ENCODE data around the gene TIPARP.

Gene TIPARP

GRCh38 chr3:156678197-156678596, 3.8 kb downstream of the TIPARP start:
- Mint-ChIP-seq H3K27ac (no peak overlapping the region), H3K4me3 (peak overlapping the region; percentile 18), H3K9me3 (no peaks in the 10 kb centered on the region), H3K27me3 (no peaks in the 10 kb centered on the region), H3K4me1 (ENCODE audit: low read depth) (peaks cover 80% of the 10 kb centered on the region), H3K36me3 (ENCODE audit: low read depth) (peaks cover 50% of the 10 kb centered on the region)

GRCh38 chr3:156680243-156680914, 6.0 kb downstream of the TIPARP start:
- Mint-ChIP-seq H3K27me3 (no peaks in the 10 kb centered on the region), H3K9me3 (no peaks in the 10 kb centered on the region), H3K36me3 (ENCODE audit: low read depth) (peaks cover 50% of the 10 kb centered on the region), H3K27ac (no peak overlapping the region), H3K4me1 (ENCODE audit: low read depth) (peaks cover 87% of the 10 kb centered on the region), H3K4me3 (peak overlapping the region; percentile 3)

GRCh38 chr3:156681002-156681401, 6.6 kb downstream of the TIPARP start:
- H3K9me3 Mint-ChIP-seq, result no peaks in the 10 kb centered on the region
- H3K36me3 Mint-ChIP-seq (ENCODE audit: low read depth), result peaks cover 50% of the 10 kb centered on the region
- H3K27me3 Mint-ChIP-seq, result no peaks in the 10 kb centered on the region
- no peak overlapping the region for H3K27ac Mint-ChIP-seq
- peak overlapping the region; percentile 54 for H3K4me3 Mint-ChIP-seq
- peaks cover 90% of the 10 kb centered on the region for H3K4me1 Mint-ChIP-seq (ENCODE audit: low read depth)

- H3K27ac Mint-ChIP-seq, result no peak overlapping the region
- H3K4me3 Mint-ChIP-seq, result no peak overlapping the region
- no peaks in the 10 kb centered on the region for H3K9me3 Mint-ChIP-seq
- H3K4me1 Mint-ChIP-seq (ENCODE audit: low read depth), result peaks cover 87% of the 10 kb centered on the region
- H3K36me3 Mint-ChIP-seq (ENCODE audit: low read depth), result peaks cover 53% of the 10 kb centered on the region
- no peaks in the 10 kb centered on the region for H3K27me3 Mint-ChIP-seq
Measured at GRCh38 chr3:156682501-156682900, 8.1 kb downstream of the TIPARP start.

GRCh38 chr3:156682963-156683362, 8.6 kb downstream of the TIPARP start:
- Mint-ChIP-seq H3K36me3 (ENCODE audit: low read depth) (peaks cover 53% of the 10 kb centered on the region), H3K27me3 (no peaks in the 10 kb centered on the region), H3K4me1 (ENCODE audit: low read depth) (peaks cover 87% of the 10 kb centered on the region), H3K4me3 (no peak overlapping the region), H3K9me3 (no peaks in the 10 kb centered on the region), H3K27ac (no peak overlapping the region)

- peaks cover 87% of the 10 kb centered on the region for H3K4me1 Mint-ChIP-seq (ENCODE audit: low read depth)
- H3K9me3 Mint-ChIP-seq, result no peaks in the 10 kb centered on the region
- H3K27ac Mint-ChIP-seq, result peak overlapping the region; percentile 9
- peaks cover 48% of the 10 kb centered on the region for H3K36me3 Mint-ChIP-seq (ENCODE audit: low read depth)
- H3K4me3 Mint-ChIP-seq, result no peak overlapping the region
- H3K27me3 Mint-ChIP-seq, result no peaks in the 10 kb centered on the region
Measured at GRCh38 chr3:156685198-156685597, 10.8 kb downstream of the TIPARP start.

- peaks cover 45% of the 10 kb centered on the region for H3K36me3 Mint-ChIP-seq (ENCODE audit: low read depth)
- peaks cover 87% of the 10 kb centered on the region for H3K4me1 Mint-ChIP-seq (ENCODE audit: low read depth)
- H3K9me3 Mint-ChIP-seq, result no peaks in the 10 kb centered on the region
- no peaks in the 10 kb centered on the region for H3K27me3 Mint-ChIP-seq
- no peak overlapping the region for H3K4me3 Mint-ChIP-seq
- no peak overlapping the region for H3K27ac Mint-ChIP-seq
Measured at GRCh38 chr3:156685752-156686151, 11.4 kb downstream of the TIPARP start.

- H3K27ac Mint-ChIP-seq, result no peak overlapping the region
- H3K9me3 Mint-ChIP-seq, result no peaks in the 10 kb centered on the region
- peaks cover 86% of the 10 kb centered on the region for H3K4me1 Mint-ChIP-seq (ENCODE audit: low read depth)
- peaks cover 33% of the 10 kb centered on the region for H3K36me3 Mint-ChIP-seq (ENCODE audit: low read depth)
- no peak overlapping the region for H3K4me3 Mint-ChIP-seq
- no peaks in the 10 kb centered on the region for H3K27me3 Mint-ChIP-seq
Measured at GRCh38 chr3:156687023-156687422, 12.6 kb downstream of the TIPARP start.

- Mint-ChIP-seq H3K4me3 (no peak overlapping the region), H3K27me3 (no peaks in the 10 kb centered on the region), H3K27ac (no peak overlapping the region), H3K4me1 (ENCODE audit: low read depth) (peaks cover 78% of the 10 kb centered on the region), H3K36me3 (ENCODE audit: low read depth) (peaks cover 31% of the 10 kb centered on the region), H3K9me3 (no peaks in the 10 kb centered on the region)
Measured at GRCh38 chr3:156688632-156689452, 14.5 kb downstream of the TIPARP start.

GRCh38 chr3:156689608-156690007, 15.2 kb downstream of the TIPARP start:
- Mint-ChIP-seq H3K36me3 (ENCODE audit: low read depth) (peaks cover 38% of the 10 kb centered on the region), H3K4me3 (peak overlapping the region; percentile 4), H3K9me3 (no peaks in the 10 kb centered on the region), H3K27me3 (no peaks in the 10 kb centered on the region), H3K4me1 (ENCODE audit: low read depth) (peaks cover 72% of the 10 kb centered on the region), H3K27ac (peak overlapping the region; percentile 7)

- no peaks in the 10 kb centered on the region for H3K27me3 Mint-ChIP-seq
- no peaks in the 10 kb centered on the region for H3K9me3 Mint-ChIP-seq
- peaks cover 53% of the 10 kb centered on the region for H3K4me1 Mint-ChIP-seq (ENCODE audit: low read depth)
- no peak overlapping the region for H3K4me3 Mint-ChIP-seq
- no peak overlapping the region for H3K27ac Mint-ChIP-seq
- peaks cover 59% of the 10 kb centered on the region for H3K36me3 Mint-ChIP-seq (ENCODE audit: low read depth)
Measured at GRCh38 chr3:156691920-156692319, 17.5 kb downstream of the TIPARP start.

GRCh38 chr3:156693166-156693565, 18.8 kb downstream of the TIPARP start:
- Mint-ChIP-seq H3K4me1 (ENCODE audit: low read depth) (peaks cover 40% of the 10 kb centered on the region), H3K27ac (no peak overlapping the region), H3K4me3 (no peak overlapping the region), H3K27me3 (no peaks in the 10 kb centered on the region), H3K36me3 (ENCODE audit: low read depth) (peaks cover 61% of the 10 kb centered on the region), H3K9me3 (no peaks in the 10 kb centered on the region)

- Mint-ChIP-seq H3K4me3 (no peak overlapping the region), H3K36me3 (ENCODE audit: low read depth) (peaks cover 65% of the 10 kb centered on the region), H3K27ac (no peak overlapping the region), H3K9me3 (no peaks in the 10 kb centered on the region), H3K4me1 (ENCODE audit: low read depth) (peaks cover 30% of the 10 kb centered on the region), H3K27me3 (no peaks in the 10 kb centered on the region)
Measured at GRCh38 chr3:156694536-156694935, 20.1 kb downstream of the TIPARP start.

- no peaks in the 10 kb centered on the region for H3K27me3 Mint-ChIP-seq
- no peaks in the 10 kb centered on the region for H3K9me3 Mint-ChIP-seq
- no peak overlapping the region for H3K27ac Mint-ChIP-seq
- peaks cover 62% of the 10 kb centered on the region for H3K36me3 Mint-ChIP-seq (ENCODE audit: low read depth)
- no peak overlapping the region for H3K4me3 Mint-ChIP-seq
- peaks cover 18% of the 10 kb centered on the region for H3K4me1 Mint-ChIP-seq (ENCODE audit: low read depth)
Measured at GRCh38 chr3:156702367-156702766, 28.0 kb downstream of the TIPARP start.

- H3K27ac Mint-ChIP-seq, result no peak overlapping the region
- no peak overlapping the region for H3K4me3 Mint-ChIP-seq
Measured at GRCh38 chr3:156704370-156705036, 30.1 kb downstream of the TIPARP start.

More at GRCh38 chr3:156704370-156705036, 30.1 kb downstream of the TIPARP start:
- Mint-ChIP-seq H3K9me3 (no peaks in the 10 kb centered on the region), H3K27me3 (no peaks in the 10 kb centered on the region), H3K36me3 (ENCODE audit: low read depth) (peaks cover 55% of the 10 kb centered on the region), H3K4me1 (ENCODE audit: low read depth) (peaks cover 18% of the 10 kb centered on the region)
